HCT116 (cell line): ENCODE results near the gene CDK4. TPM values are rescaled to one million over a fixed set of nuclear protein-coding genes. Genes with fewer than 3 reads are reported as not detected.

ENCODE experiments used
- ATAC-seq: fragments of 200-7000 bp; cut with Tn5 transposase; 2 replicates; pipeline ENCODE4 v1.9.1; 2020; ENCODE audit warnings: mild to moderate bottlenecking, moderate library complexity
- BruUV-seq: library from RNA; stranded (reverse); fragments of 400-500 nt; replicated peaks from 2 replicates; lab custom pipeline; 2021; lab: Mats Ljungman, UMichigan
- CTCF ChIA-PET: fragments of 300-600 bp; sonication (Branson Sonifier 250); formaldehyde crosslinking; loops from one replicate; lab custom pipeline; 2021; ENCODE audit warnings: antibody characterized with exemption; lab: Charles Lee
- POLR2A ChIA-PET: fragments of 300-600, 350-600 bp; sonication (Branson Sonifier 250); formaldehyde crosslinking; loops from one replicate; lab custom pipeline; 2021; ENCODE audit warnings: antibody characterized with exemption; lab: Charles Lee
- RAD21 ChIA-PET, 2 experiments: fragments of 300-600 bp; sonication (Branson Sonifier 250); formaldehyde crosslinking; loops; one replicate each; lab custom pipeline; 2023; ENCODE audit warnings: low total read pairs in 2 of 2; ENCODE audit not compliant: uncharacterized antibody in 2 of 2, unreplicated experiment in 2 of 2, low non-redundant PET in 1 of 2; lab: Charles Lee
- DNase-seq: peaks from one replicate; pipeline ENCODE4 v3.0.0-alpha.2; 2010; ENCODE audit warnings: low read depth, low spot score
- H2AFZ ChIP-seq: fragments of 200-600 bp; shearing (Covaris generic), sonication (generic); 2 replicates; pipeline ENCODE4 v1.6.1; 2017; ENCODE audit warnings: low read depth, mixed run types, mixed read lengths, antibody characterized with exemption, low read length; ENCODE audit not compliant: poor library complexity, severe bottlenecking
- H3K27ac ChIP-seq: 2 replicates; pipeline ENCODE4 v1.5.1; 2012; ENCODE audit warnings: low read depth, low read length
- H3K27me3 ChIP-seq: fragments of 200-600 bp; sonication (generic); 2 replicates; pipeline ENCODE4 v1.6.1; 2016; ENCODE audit warnings: mixed run types, low read length, mixed read lengths; ENCODE audit not compliant: insufficient read depth
- H3K36me3 ChIP-seq, 2 experiments: fragments of 200-500 bp in 1 of 2; fragments of 200-600 bp in 1 of 2; sonication (Bioruptor generic) in 1 of 2; sonication (generic) in 1 of 2; 2 replicates each; pipeline versions ENCODE4 v1.5.1 to v1.6.1; 2014 to 2016; ENCODE audit warnings: low read length in 2 of 2, inconsistent platforms in 1 of 2, mixed read lengths in 1 of 2, mixed run types in 1 of 2; ENCODE audit not compliant: insufficient read depth in 2 of 2, control insufficient read depth in 1 of 2
- H3K4me1 ChIP-seq, 2 experiments: fragments of 200-600 bp in 1 of 2; sonication (generic) in 1 of 2; 2 replicates each; pipeline versions ENCODE4 v1.5.1 to v1.6.1; 2012 to 2017; ENCODE audit warnings: low read length in 2 of 2, inconsistent platforms in 1 of 2, mild to moderate bottlenecking in 1 of 2, mixed read lengths in 1 of 2, mixed run types in 1 of 2, moderate library complexity in 1 of 2; ENCODE audit not compliant: insufficient read depth in 2 of 2, control insufficient read depth in 1 of 2
- H3K4me2 ChIP-seq: fragments of 200-600 bp; sonication (generic); 2 replicates; pipeline ENCODE4 v1.6.1; 2017; ENCODE audit warnings: mixed run types, low read length, mixed read lengths
- H3K4me3 ChIP-seq, 2 experiments: fragments of 200-600 bp in 1 of 2; sonication (generic) in 1 of 2; replicated peaks in 1 of 2; 2 replicates each; pipeline ENCODE4 v1.5.1; 2011 to 2016; ENCODE audit warnings: low read length in 2 of 2, control low read depth in 1 of 2, low read depth in 1 of 2, mild to moderate bottlenecking in 1 of 2, mixed read lengths in 1 of 2, mixed run types in 1 of 2
- H3K79me2 ChIP-seq: fragments of 200-600 bp; sonication (generic); 2 replicates; pipeline ENCODE4 v1.6.1; 2017; ENCODE audit warnings: mild to moderate bottlenecking, mixed run types, low read length, moderate library complexity, mixed read lengths; ENCODE audit not compliant: insufficient read depth
- H3K9ac ChIP-seq: fragments of 200-600 bp; sonication (generic); 2 replicates; pipeline ENCODE4 v1.6.1; 2016; ENCODE audit warnings: low read length, mixed read lengths
- H3K9me2 ChIP-seq: fragments of 200-600 bp; sonication (generic), shearing (Covaris generic); 2 replicates; pipeline ENCODE4 v1.6.1; 2017; ENCODE audit warnings: mixed run types, mild to moderate bottlenecking, moderate library complexity; ENCODE audit not compliant: insufficient read depth
- H3K9me3 ChIP-seq, 2 experiments: fragments of 200-500 bp in 1 of 2; fragments of 200-600 bp in 1 of 2; sonication (Bioruptor generic) in 1 of 2; sonication (generic) in 1 of 2; 2 replicates each; pipeline ENCODE4 v1.6.1; 2014 to 2017; ENCODE audit warnings: low read length in 2 of 2, mixed read lengths in 2 of 2, inconsistent platforms in 1 of 2, low read depth in 1 of 2, mild to moderate bottlenecking in 1 of 2, mixed run types in 1 of 2, moderate library complexity in 1 of 2; ENCODE audit not compliant: control insufficient read depth in 1 of 2, insufficient read depth in 1 of 2
- H4K20me1 ChIP-seq: fragments of 200-600 bp; sonication (generic), shearing (Covaris generic); 2 replicates; pipeline ENCODE4 v1.6.1; 2017; ENCODE audit warnings: mixed run types, mild to moderate bottlenecking, moderate library complexity; ENCODE audit not compliant: insufficient read depth
- CTCF ChIP-seq, 3 experiments: fragments of 200-600 bp in 1 of 3; sonication (generic) in 1 of 3; IDR thresholded peaks in 2 of 3; conservative IDR thresholded peaks in 1 of 3; 2 replicates each; pipeline ENCODE4 v1.5.1; 2012 to 2017; ENCODE audit warnings: low read depth in 2 of 3, low read length in 2 of 3, antibody characterized with exemption in 1 of 3, borderline replicate concordance in 1 of 3, control low read depth in 1 of 3, mild to moderate bottlenecking in 1 of 3, mixed read lengths in 1 of 3, mixed run types in 1 of 3, moderate library complexity in 1 of 3; ENCODE audit not compliant: insufficient read depth in 1 of 3
- ELF1 ChIP-seq: IDR thresholded peaks from 2 replicates; pipeline ENCODE4 v1.6.1; 2012; ENCODE audit warnings: low read depth, borderline replicate concordance
- FOSL1 ChIP-seq: IDR thresholded peaks from 2 replicates; pipeline ENCODE4 v1.6.1; 2012; ENCODE audit warnings: low read depth
- JUND ChIP-seq: IDR thresholded peaks from 2 replicates; pipeline ENCODE4 v1.6.1; 2012
- RAD21 ChIP-seq: IDR thresholded peaks from 2 replicates; pipeline ENCODE4 v1.6.1; 2012; ENCODE audit warnings: low read depth, mild to moderate bottlenecking
- REST ChIP-seq: IDR thresholded peaks from 2 replicates; pipeline ENCODE4 v1.6.1; 2012; ENCODE audit warnings: low read depth
- SP1 ChIP-seq: IDR thresholded peaks from 2 replicates; pipeline ENCODE4 v1.6.1; 2012; ENCODE audit warnings: low read depth
- intact Hi-C: fragments of 100-400 bp; cut with micrococcal nuclease; formaldehyde crosslinking; loops from 2 replicates; pipeline ENCODE4 v1.10.0; 2022
- total RNA-seq: library from RNA; stranded (reverse); gene quantifications from one replicate; pipeline ENCODE4 v1.2.1, GENCODE V29; 2021; ENCODE audit not compliant: unreplicated experiment

Gene CDK4
- total RNA-seq, 1 experiment from 2014 or later, result 206 TPM

- DNase-seq, result no peak
- H2AFZ ChIP-seq, result no peak overlapping the region
- no peak for TF ChIP-seq SP1
- no peak for TF ChIP-seq REST
- TF ChIP-seq ELF1, result no peak
- TF ChIP-seq CTCF (IDR thresholded peaks at IDR 0.05 in 2 of 3, conservative IDR thresholded peaks at IDR 0.05 in 1 of 3; ENCODE audit: borderline replicate concordance in 1 of 3, insufficient read depth in 1 of 3, low read depth in 2 of 3, low read length in 2 of 3), result no peak
- TF ChIP-seq JUND, result no peak
- no peak for TF ChIP-seq FOSL1
- no peak for TF ChIP-seq RAD21
- no peak overlapping the region for H3K4me2 ChIP-seq
- H3K27me3 ChIP-seq, result no peaks in the 10 kb centered on the region
- no peaks in the 10 kb centered on the region; a peak in 1 of 4 replicates for H3K9me3 ChIP-seq
- CTCF ChIA-PET, result no interaction called here
- no peak overlapping the region for H3K27ac ChIP-seq
- H3K79me2 ChIP-seq, result no peaks in the 10 kb centered on the region
- intact Hi-C loops, result no loop called here
- no peaks in the 10 kb centered on the region for H3K9me2 ChIP-seq
- POLR2A ChIA-PET, result no interaction called here
- no TSS peak for BruUV-seq
- no peaks in the 10 kb centered on the region for H3K4me1 ChIP-seq
- peaks cover 0 to 1% of the 10 kb centered on the region in 2 experiments; a peak in 2 of 4 replicates for H3K36me3 ChIP-seq
- RAD21 ChIA-PET, result no interaction called here
- no peaks in the 10 kb centered on the region; the same call in 1 of the 2 replicates for H4K20me1 ChIP-seq
- H3K9ac ChIP-seq, result no peak overlapping the region
- no peak overlapping the region for H3K4me3 ChIP-seq
- no peak for ATAC-seq
These were observed 43.8 kb downstream of the CDK4 start for GRCh38 chr12:57708296-57708695.
